Testis (tissue), 3 donors: ENCODE data around the gene BMP10. TPM values are rescaled to one million over a fixed set of nuclear protein-coding genes. Genes with fewer than 3 reads are reported as not detected.

Experiments used
- DNase-seq: peaks from one replicate; pipeline ENCODE4 v3.0.0-alpha.2; 2019
- H3K27ac ChIP-seq, 2 donors: fragments of 200-600 bp; sonication (generic); one replicate each; pipeline ENCODE4 v1.5.1; 2019
- H3K27me3 ChIP-seq: fragments of 200-600 bp; sonication (generic); one replicate; pipeline ENCODE4 v1.5.1; 2019
- H3K36me3 ChIP-seq: fragments of 200-600 bp; sonication (generic); one replicate; pipeline ENCODE4 v1.5.1; 2017; ENCODE audit warnings: low read depth; ENCODE audit errors: missing control alignments
- H3K4me1 ChIP-seq: fragments of 200-600 bp; sonication (generic); one replicate; pipeline ENCODE4 v1.5.1; 2019
- H3K4me3 ChIP-seq, 2 donors: fragments of 200-600 bp; sonication (generic); one replicate each; pipeline ENCODE4 v1.5.1; 2017 to 2019
- H3K9me3 ChIP-seq: fragments of 200-600 bp; sonication (generic); one replicate; pipeline ENCODE4 v1.5.1; 2017
- CTCF ChIP-seq, 3 experiments: fragments of 450-650 bp in 2 of 3; fragments of 200-600 bp in 1 of 3; sonication (generic) in 1 of 3; IDR thresholded peaks; one replicate each; pipeline ENCODE4 v1.5.1; 2016 to 2019; ENCODE audit warnings: antibody characterized with exemption in 3 of 3, mild to moderate bottlenecking in 2 of 3, moderate library complexity in 1 of 3
- POLR2A ChIP-seq: fragments of 450-650 bp; IDR thresholded peaks from one replicate; pipeline ENCODE4 v1.6.1; 2017; ENCODE audit warnings: antibody characterized with exemption, mild to moderate bottlenecking, moderate library complexity
- WGBS, 2 donors: methylation state at CpG; one replicate each; pipeline ENCODE4 v1.1.5; 2018; 5-methylcytosine and 5-hydroxymethylcytosine counted together
- intact Hi-C: fragments of 100-400 bp; cut with DNase I; formaldehyde crosslinking; loops from one replicate; pipeline ENCODE4 v1.15.1; 2023; ENCODE audit warnings: low total_unique reads
- polyA plus RNA-seq: library from polyadenylated mRNA; stranded (reverse); fragments of 350-450 nt; fragmentation: Illumina TruSeq; extraction: RNeasy Lipid Tissue Mini Kit (QIAGEN cat#74804); gene quantifications from one replicate; pipeline ENCODE4 v1.2.3, GENCODE V29; 2014; ENCODE audit warnings: low read depth, low replicate concordance; ENCODE audit not compliant: insufficient read depth
- total RNA-seq, 2 donors: library from RNA; depleted of rRNA; stranded (reverse); fragments of >200 nt; gene quantifications; one replicate each; pipeline ENCODE4 v1.2.3, GENCODE V29; 2016

Gene BMP10
- total and polyA plus RNA-seq, 3 donors from 2014 or later: 0.26 TPM; not detected in 2

- intact Hi-C loops: no loop called here
- H3K4me3 ChIP-seq: no peak overlapping the region
- DNase-seq: no peak
- H3K9me3 ChIP-seq: no peaks in the 10 kb centered on the region
- H3K36me3 ChIP-seq: no peaks in the 10 kb centered on the region
- WGBS, 2 donors: 67 to 86% methylated on average over 1 to 3 of the region's 3 CpGs
- no peaks in the 10 kb centered on the region for H3K4me1 ChIP-seq
- H3K27ac ChIP-seq: no peak overlapping the region
- TF ChIP-seq CTCF (IDR thresholded peaks at IDR 0.05) (no peak), POLR2A (no peak)
- H3K27me3 ChIP-seq: no peaks in the 10 kb centered on the region
Measured at GRCh38 chr2:68857202-68857845, 13.9 kb downstream of the BMP10 start.

- no peaks in the 10 kb centered on the region for H3K27me3 ChIP-seq
- no peak overlapping the region for H3K4me3 ChIP-seq
- 88 to 94% methylated on average over 3 of the region's 3 CpGs for WGBS, 2 donors
- H3K4me1 ChIP-seq: no peaks in the 10 kb centered on the region
- H3K27ac ChIP-seq: no peak overlapping the region
- H3K9me3 ChIP-seq: no peaks in the 10 kb centered on the region
- H3K36me3 ChIP-seq: no peaks in the 10 kb centered on the region
- intact Hi-C loops: no loop called here
- no peak for TF ChIP-seq POLR2A
- no peak for TF ChIP-seq CTCF (IDR thresholded peaks at IDR 0.05)
- no peak for DNase-seq
Measured at GRCh38 chr2:68855550-68855949, 15.6 kb downstream of the BMP10 start.

- H3K27me3 ChIP-seq: no peaks in the 10 kb centered on the region
- no peaks in the 10 kb centered on the region for H3K9me3 ChIP-seq
- DNase-seq: no peak
- no peaks in the 10 kb centered on the region for H3K4me1 ChIP-seq
- H3K27ac ChIP-seq: no peak overlapping the region
- TF ChIP-seq POLR2A: no peak
- TF ChIP-seq CTCF (IDR thresholded peaks at IDR 0.05): no peak
- H3K4me3 ChIP-seq: no peak overlapping the region
- intact Hi-C loops: no loop called here
- no peaks in the 10 kb centered on the region for H3K36me3 ChIP-seq
Measured at GRCh38 chr2:68854476-68854875, 16.7 kb downstream of the BMP10 start.

- WGBS, 2 donors: 90 to 95% methylated on average over 4 of the region's 4 CpGs
- no peaks in the 10 kb centered on the region for H3K4me1 ChIP-seq
- no peak overlapping the region for H3K27ac ChIP-seq
- no peaks in the 10 kb centered on the region for H3K9me3 ChIP-seq
- no peaks in the 10 kb centered on the region for H3K27me3 ChIP-seq
- no peak overlapping the region for H3K4me3 ChIP-seq
- no peak for DNase-seq
- no peak for TF ChIP-seq CTCF (IDR thresholded peaks at IDR 0.05)
- no peak for TF ChIP-seq POLR2A
- H3K36me3 ChIP-seq: no peaks in the 10 kb centered on the region
- intact Hi-C loops: no loop called here
Measured at GRCh38 chr2:68853915-68854314, 17.3 kb downstream of the BMP10 start.

GRCh38 chr2:68853035-68853434 lies 18.2 kb downstream of the BMP10 start:
- intact Hi-C loops: no loop called here
- no peak for DNase-seq
- no peaks in the 10 kb centered on the region for H3K9me3 ChIP-seq
- no peak overlapping the region for H3K4me3 ChIP-seq
- no peaks in the 10 kb centered on the region for H3K4me1 ChIP-seq
- H3K27ac ChIP-seq: no peak overlapping the region
- TF ChIP-seq POLR2A (no peak), CTCF (IDR thresholded peaks at IDR 0.05) (no peak)
- no peaks in the 10 kb centered on the region for H3K36me3 ChIP-seq
- no peaks in the 10 kb centered on the region for H3K27me3 ChIP-seq
- 64 to 76% methylated on average over 2 of the region's 2 CpGs for WGBS, 2 donors
